GM12874 (cell line): ENCODE results near the gene UGT1A9.

ENCODE experiments used
- CTCF ChIP-seq: IDR thresholded peaks from 2 replicates; pipeline ENCODE4 v1.5.1; 2011; ENCODE audit warnings: low read depth, mild to moderate bottlenecking, control low read depth, low read length, moderate library complexity; ENCODE audit not compliant: insufficient read depth

Gene UGT1A9

GRCh38 chr2:233681521-233682099 lies 9.9 kb downstream of the UGT1A9 start, which contains the start of gene UGT1A7:
Gene UGT1A7 (plus strand): TSS chr2:233681901. CDS start chr2:233681938, 37 bp downstream.
- no peak for TF ChIP-seq CTCF

GRCh38 chr2:233684640-233685039 lies 12.9 kb downstream of the UGT1A9 start:
- no peak for TF ChIP-seq CTCF

GRCh38 chr2:233686928-233687327 lies 15.2 kb downstream of the UGT1A9 start:
- no peak for TF ChIP-seq CTCF

- TF ChIP-seq CTCF, result no peak
These were observed 16.6 kb downstream of the UGT1A9 start for GRCh38 chr2:233688341-233688740.

GRCh38 chr2:233689031-233689430 lies 17.3 kb downstream of the UGT1A9 start:
- no peak for TF ChIP-seq CTCF

GRCh38 chr2:233689501-233689900 lies 17.8 kb downstream of the UGT1A9 start:
- no peak for TF ChIP-seq CTCF

GRCh38 chr2:233690444-233690843 lies 18.7 kb downstream of the UGT1A9 start:
- no peak for TF ChIP-seq CTCF
